GM12878 (cell line): ENCODE results near the gene SPIRE1. TPM values are rescaled to one million over a fixed set of nuclear protein-coding genes. Genes with fewer than 3 reads are reported as not detected.

Experiments
- ATAC-seq: fragments of 200-7000 bp; cut with Tn5 transposase; 3 replicates; pipeline ENCODE4 v1.9.1; 2020; ENCODE audit warnings: mild to moderate bottlenecking, moderate library complexity
- BruUV-seq: library from RNA; stranded (reverse); fragments of 400-500 nt; replicated peaks from 2 replicates; lab custom pipeline; 2021; lab: Mats Ljungman, UMichigan
- CTCF ChIA-PET: fragments of 300-600 bp; sonication (Branson Sonifier 250); formaldehyde crosslinking; extraction: SDS; loops from one replicate; lab custom pipeline; 2021; ENCODE audit warnings: inconsistent platforms; lab: Yijun Ruan, JAX
- POLR2A ChIA-PET: fragments of 350-600 bp; formaldehyde crosslinking; extraction: SDS; loops from one replicate; lab custom pipeline; 2021; ENCODE audit warnings: inconsistent platforms; lab: Charles Lee
- RAD21 ChIA-PET: fragments of 300-600 bp; sonication (Branson Sonifier 250); formaldehyde crosslinking; loops from one replicate; lab custom pipeline; 2023; ENCODE audit warnings: antibody characterized with exemption; ENCODE audit not compliant: unreplicated experiment; lab: Charles Lee
- SMC1A ChIA-PET: fragments of 300-600 bp; sonication (Branson Sonifier 250); formaldehyde crosslinking; loops from one replicate; lab custom pipeline; 2023; ENCODE audit not compliant: unreplicated experiment, uncharacterized antibody; lab: Charles Lee
- DNase-seq: peaks from one replicate; pipeline ENCODE4 v3.0.0-alpha.2; 2011; ENCODE audit warnings: low read depth, low spot score
- FAIRE-seq: peaks from 3 replicates; lab custom pipeline; 2011; peaks lifted over from hg19 to GRCh38; lab: Jason Lieb, UNC
- H2AFZ ChIP-seq: 2 replicates; pipeline ENCODE4 v1.6.0; 2011; ENCODE audit warnings: low read depth, low read length, control low read depth; ENCODE audit not compliant: control insufficient read depth
- H3K27ac ChIP-seq: 2 replicates; pipeline ENCODE4 v1.5.1; 2011; ENCODE audit warnings: control low read depth; ENCODE audit not compliant: control insufficient read depth, insufficient read depth
- H3K27me3 ChIP-seq, 2 experiments: replicated peaks in 1 of 2; 2 replicates each; pipeline versions ENCODE4 v1.6.0 to v1.6.1; 2011; ENCODE audit warnings: low read length in 1 of 2; ENCODE audit not compliant: control insufficient read depth in 2 of 2, insufficient read depth in 2 of 2
- H3K36me3 ChIP-seq, 2 experiments: 2 replicates each; pipeline ENCODE4 v1.5.1; 2011; ENCODE audit warnings: low read length in 1 of 2; ENCODE audit not compliant: control insufficient read depth in 2 of 2, insufficient read depth in 2 of 2
- H3K4me1 ChIP-seq: 2 replicates; pipeline ENCODE4 v1.6.1; 2011; ENCODE audit warnings: mild to moderate bottlenecking, low read length, moderate library complexity, mixed read lengths; ENCODE audit not compliant: control insufficient read depth, insufficient read depth
- H3K4me2 ChIP-seq: 2 replicates; pipeline ENCODE4 v1.6.0; 2011; ENCODE audit warnings: control low read depth; ENCODE audit not compliant: control insufficient read depth, insufficient read depth
- H3K4me3 ChIP-seq: fragments of 200-600 bp; sonication (generic); 2 replicates; pipeline ENCODE4 v1.5.1; 2016
- H3K79me2 ChIP-seq: 2 replicates; pipeline ENCODE4 v1.6.0; 2011; ENCODE audit warnings: low read length; ENCODE audit not compliant: control insufficient read depth, insufficient read depth
- H3K9ac ChIP-seq: 2 replicates; pipeline ENCODE4 v1.8.0; 2011; ENCODE audit warnings: low read length, control low read depth, mixed read lengths; ENCODE audit not compliant: control insufficient read depth, insufficient read depth
- H3K9me3 ChIP-seq: replicated peaks from 3 replicates; pipeline ENCODE4 v1.5.1; 2011; ENCODE audit warnings: mild to moderate bottlenecking, low read length; ENCODE audit not compliant: control insufficient read depth, insufficient read depth
- H4K20me1 ChIP-seq: 2 replicates; pipeline ENCODE4 v1.6.0; 2011; ENCODE audit not compliant: control insufficient read depth, insufficient read depth
- ATF7 ChIP-seq: fragments of 450-650 bp; IDR thresholded peaks from 2 replicates; pipeline ENCODE4 v1.6.1; 2016; ENCODE audit warnings: low read depth, mild to moderate bottlenecking
- BACH1 ChIP-seq: fragments of 450-650 bp; IDR thresholded peaks from 2 replicates; pipeline ENCODE4 v1.6.1; 2017; ENCODE audit warnings: mild to moderate bottlenecking, borderline replicate concordance
- BCL3 ChIP-seq: IDR thresholded peaks from 2 replicates; pipeline ENCODE4 v1.6.1; 2011; ENCODE audit warnings: borderline replicate concordance, low read depth, mild to moderate bottlenecking, moderate library complexity, low read length; ENCODE audit not compliant: insufficient read depth, poor library complexity, severe bottlenecking
- BCLAF1 ChIP-seq: fragments of 450-650 bp; IDR thresholded peaks from 2 replicates; pipeline ENCODE4 v1.6.1; 2017; ENCODE audit warnings: antibody characterized with exemption, mild to moderate bottlenecking, moderate library complexity
- BRCA1 ChIP-seq: IDR thresholded peaks from 2 replicates; pipeline ENCODE4 v1.6.1; 2011; ENCODE audit warnings: low read depth, low read length, improper control_type of control experiment
- CEBPB ChIP-seq, 2 experiments: fragments of 150-350 bp in 1 of 2; IDR thresholded peaks; 2 replicates each; pipeline ENCODE4 v1.6.1; 2012 to 2014; ENCODE audit warnings: low read depth in 2 of 2, low read length in 2 of 2, borderline replicate concordance in 1 of 2, inconsistent platforms in 1 of 2
- CTCF ChIP-seq, 3 experiments: IDR thresholded peaks in 2 of 3; conservative IDR thresholded peaks in 1 of 3; 2 replicates each; pipeline ENCODE4 v1.5.1; 2011; ENCODE audit warnings: low read depth in 3 of 3, low read length in 3 of 3, mild to moderate bottlenecking in 3 of 3, control low read depth in 2 of 3, moderate library complexity in 2 of 3, inconsistent platforms in 1 of 3, mixed read lengths in 1 of 3; ENCODE audit not compliant: control insufficient read depth in 2 of 3, insufficient read depth in 1 of 3; ENCODE audit errors: extremely low read depth in 1 of 3
- DPF2 ChIP-seq: fragments of 450-650 bp; IDR thresholded peaks from 2 replicates; pipeline ENCODE4 v1.6.1; 2017; ENCODE audit warnings: mild to moderate bottlenecking
- EGR1 ChIP-seq, 2 experiments: IDR thresholded peaks; 1 replicate in 1 of 2; 2 replicates in 1 of 2; pipeline ENCODE4 v1.6.1; 2011 to 2012; ENCODE audit warnings: low read depth in 2 of 2, low read length in 2 of 2, borderline replicate concordance in 1 of 2, mild to moderate bottlenecking in 1 of 2, moderate library complexity in 1 of 2
- RELA ChIP-seq: fragments of 450-650 bp; IDR thresholded peaks from 2 replicates; pipeline ENCODE4 v1.8.0; 2014; ENCODE audit warnings: borderline replicate concordance; ENCODE audit not compliant: partially characterized antibody
- WGBS: methylation state at CpG from one replicate; pipeline ENCODE4 v1.1.6; 2016; ENCODE audit warnings: low lambda C conversion rate; ENCODE audit not compliant: insufficient replicate concordance, insufficient coverage; ENCODE audit errors: missing lambda C conversion rate; 5-methylcytosine and 5-hydroxymethylcytosine counted together
- in situ Hi-C: fragments of 300-500 bp; cut with MboI; formaldehyde crosslinking; loops from 9 replicates; pipeline ENCODE4 v1.14.3; 2018; ENCODE audit warnings: mixed read lengths
- intact Hi-C: fragments of 100-400 bp; cut with micrococcal nuclease; formaldehyde crosslinking; loops from one replicate; pipeline ENCODE4 v1.14.2; 2022; ENCODE audit not compliant: unreplicated experiment
- polyA plus RNA-seq, 11 experiments: library from polyadenylated mRNA; depleted of rRNA in 4 of 11; unstranded in 6 of 11; stranded (reverse) in 5 of 11; fragments of >200 nt; fragmentation: Nextera tagmentation in 4 of 11; fragmentation: Illumina TruSeq in 1 of 11; extraction: Ambion mirVana in 4 of 11; extraction: Trizol in 1 of 11; gene quantifications; 1 replicate in 1 of 11; 2 replicates in 10 of 11; pipeline versions ENCODE4 v1.2.1 to v1.2.3, GENCODE V29; 2011 to 2016; ENCODE audit warnings: inconsistent platforms in 2 of 11, missing spikeins in 2 of 11, low read depth in 1 of 11
- total RNA-seq, 4 experiments: library from RNA; depleted of rRNA in 3 of 4; stranded (reverse); fragments of >200 nt in 3 of 4; fragmentation: Illumina TruSeq in 1 of 4; extraction: Trizol in 1 of 4; gene quantifications; 2 replicates each; pipeline versions ENCODE4 v1.2.1 to v1.2.3, GENCODE V29; 2013 to 2021

Gene SPIRE1
- total and polyA plus RNA-seq, 10 of the 15 experiments (the other 5 are each of a cell fraction or from before 2014, with no cell fraction given) = 0.18 to 9.2 (median 4.3) TPM

- H3K79me2 ChIP-seq = no peaks in the 10 kb centered on the region
- no peaks in the 10 kb centered on the region; a peak in 1 of 4 replicates for H3K27me3 ChIP-seq
- no peak overlapping the region for H3K27ac ChIP-seq
- CTCF ChIA-PET = no interaction called here
- FAIRE-seq (no peak), ATAC-seq (no peak), DNase-seq (no peak)
- no peaks in the 10 kb centered on the region for H4K20me1 ChIP-seq
- no TSS peak for BruUV-seq
- SMC1A ChIA-PET = no interaction called here
- no peak overlapping the region for H3K4me2 ChIP-seq
- intact Hi-C loops = no loop called here
- no peak for TF ChIP-seq EGR1 (IDR thresholded peaks at IDR 0.05; ENCODE audit: borderline replicate concordance in 1 of 2, low read depth in 2 of 2, low read length in 2 of 2)
- no peak for TF ChIP-seq BRCA1
- no peak overlapping the region for H2AFZ ChIP-seq
- POLR2A ChIA-PET = no interaction called here
- no peak overlapping the region for H3K9ac ChIP-seq
- in situ Hi-C loops = no loop called here
- H3K36me3 ChIP-seq = no peaks in the 10 kb centered on the region
- RAD21 ChIA-PET = no interaction called here
- H3K9me3 ChIP-seq = no peaks in the 10 kb centered on the region
- H3K4me3 ChIP-seq = no peak overlapping the region
- WGBS = 72% methylated on average over 11 of the region's 11 CpGs
- no peaks in the 10 kb centered on the region for H3K4me1 ChIP-seq
These were observed 180.3 kb downstream of the SPIRE1 start for GRCh38 chr18:12477606-12478005.

GRCh38 chr18:12476955-12477354 is 181.0 kb downstream of the SPIRE1 start:
- in situ Hi-C loops (no loop called here), intact Hi-C loops (no loop called here)
- Histone ChIP-seq H3K36me3 (no peaks in the 10 kb centered on the region), H3K27me3 (no peaks in the 10 kb centered on the region; a peak in 1 of 4 replicates), H3K4me1 (no peaks in the 10 kb centered on the region), H4K20me1 (no peaks in the 10 kb centered on the region), H3K27ac (no peak overlapping the region), H3K9me3 (no peaks in the 10 kb centered on the region), H3K4me2 (no peak overlapping the region), H2AFZ (no peak overlapping the region), H3K9ac (no peak overlapping the region), H3K79me2 (no peaks in the 10 kb centered on the region), H3K4me3 (no peak overlapping the region)
- ChIA-PET CTCF (no interaction called here), POLR2A (no interaction called here), SMC1A (no interaction called here), RAD21 (no interaction called here)
- FAIRE-seq = no peak
- no peak for DNase-seq
- WGBS = 45% methylated on average over 2 of the region's 2 CpGs
- no peak for ATAC-seq
- BruUV-seq = no TSS peak
- no peak for TF ChIP-seq CTCF (IDR thresholded peaks at IDR 0.05 in 2 of 3, conservative IDR thresholded peaks at IDR 0.05 in 1 of 3; ENCODE audit: control insufficient read depth in 2 of 3, extremely low read depth in 1 of 3, insufficient read depth in 1 of 3, low read depth in 3 of 3, low read length in 3 of 3)
- TF ChIP-seq RELA = no peak
- TF ChIP-seq ATF7 = no peak
- no peak for TF ChIP-seq DPF2
- no peak for TF ChIP-seq BACH1
- TF ChIP-seq EGR1 (IDR thresholded peaks at IDR 0.05; ENCODE audit: borderline replicate concordance in 1 of 2, low read depth in 2 of 2, low read length in 2 of 2) = no peak
- no peak for TF ChIP-seq BCL3
- no peak for TF ChIP-seq CEBPB (IDR thresholded peaks at IDR 0.05; ENCODE audit: borderline replicate concordance in 1 of 2, low read depth in 2 of 2, low read length in 2 of 2)
- TF ChIP-seq BCLAF1 = no peak
